Ovary (tissue), 9 donors: ENCODE data around the gene NELL2. TPM values are rescaled to one million over a fixed set of nuclear protein-coding genes. Genes with fewer than 3 reads are reported as not detected.

Source experiments
- DNase-seq, 5 donors: peaks; one replicate each; pipeline ENCODE4 v3.0.0-alpha.2; 2019 to 2020
- H3K27ac ChIP-seq, 2 donors: fragments of 200-600 bp; one replicate each; pipeline versions ENCODE4 v1.5.1 to v1.8.0; 2019 to 2022
- H3K27me3 ChIP-seq: fragments of 200-600 bp; one replicate; pipeline ENCODE4 v1.8.0; 2022
- H3K36me3 ChIP-seq: fragments of 200-600 bp; sonication (generic); one replicate; pipeline ENCODE4 v1.5.1; 2019
- H3K4me1 ChIP-seq: one replicate; pipeline ENCODE4 v1.8.1; 2013; ENCODE audit warnings: mild to moderate bottlenecking, moderate library complexity; ENCODE audit not compliant: insufficient read depth
- H3K4me3 ChIP-seq: fragments of 200-600 bp; sonication (generic); one replicate; pipeline ENCODE4 v1.5.1; 2017
- H3K9me3 ChIP-seq, 2 donors: fragments of 200-600 bp in 1 of 2; sonication (generic) in 1 of 2; one replicate each; pipeline versions ENCODE4 v1.5.1 to v1.8.1; 2013 to 2019; ENCODE audit warnings: mild to moderate bottlenecking in 1 of 2, moderate library complexity in 1 of 2
- CTCF ChIP-seq, 3 donors: fragments of 450-650 bp in 2 of 3; fragments of 200-600 bp in 1 of 3; IDR thresholded peaks; one replicate each; pipeline versions ENCODE4 v1.5.1 to v1.8.0; 2016 to 2022; ENCODE audit warnings: antibody characterized with exemption in 3 of 3, mild to moderate bottlenecking in 1 of 3
- EP300 ChIP-seq: sonication (generic); formaldehyde crosslinking; IDR thresholded peaks from one replicate; pipeline ENCODE4 v1.6.1; 2017; ENCODE audit warnings: antibody characterized with exemption
- POLR2A ChIP-seq: fragments of 450-650 bp; IDR thresholded peaks from one replicate; pipeline ENCODE4 v1.6.1; 2017; ENCODE audit warnings: antibody characterized with exemption, mild to moderate bottlenecking, moderate library complexity
- WGBS, 3 donors: extraction: QIAGEN DNeasy Blood & Tissue Kit in 1 of 3; methylation state at CpG; one replicate each; pipeline versions ENCODE4 v1.1.5 to v1.1.7; 2013 to 2017; 5-methylcytosine and 5-hydroxymethylcytosine counted together
- intact Hi-C, 4 donors: fragments of 100-400 bp; cut with DNase I; formaldehyde crosslinking; loops; one replicate each; pipeline versions ENCODE4 v1.11.0 to v1.15.1; 2022 to 2023
- polyA plus RNA-seq, 2 donors: library from polyadenylated mRNA; stranded (reverse); fragments of 200-250 nt in 1 of 2; fragments of 350-450 nt in 1 of 2; fragmentation: Illumina TruSeq in 1 of 2; extraction: RNeasy Lipid Tissue Mini Kit (QIAGEN cat#74804) in 1 of 2; gene quantifications; one replicate each; pipeline ENCODE4 v1.2.3, GENCODE V29; 2013 to 2014
- total RNA-seq, 7 donors: library from RNA; depleted of rRNA in 2 of 7; stranded (reverse); fragments of >200 nt in 2 of 7; fragmentation: NEBNext Ultra II Directional in 3 of 7; extraction: Animal tissue kit (Norgen Biotek cat#: 25700) in 3 of 7; gene quantifications; one replicate each; pipeline versions ENCODE4 v1.1.0 to v1.2.4, GENCODE V29; 2016 to 2023
- donor health status: DM: no; HTN: no; CAD: no; lungs with moderate emphysema.
- donor health status: DM: no; HTN: no; CAD: no.
- donor health status: Bipolar disorder and iron deficiency.
- donor health status: DM: yes; HTN: yes; CAD: no.
- donor health status: DM: no; HTN: no; CAD: no.
- donor health status: DM: yes; HTN: yes; CAD: no.

NELL2 gene
- total and polyA plus RNA-seq, 9 donors: 0.15 to 114 (median 1.7) TPM

GRCh38 chr12:44774815-44775411 is 101.2 kb downstream of the NELL2 start:
- Histone ChIP-seq H3K27ac (no peak overlapping the region), H3K27me3 (no peaks in the 10 kb centered on the region), H3K9me3 (no peaks in the 10 kb centered on the region), H3K4me1 (no peaks in the 10 kb centered on the region), H3K4me3 (no peak overlapping the region), H3K36me3 (no peaks in the 10 kb centered on the region)
- 77 to 81% (median 80%) methylated on average over 11 of the region's 11 CpGs for WGBS, 3 donors
- intact Hi-C loops: no loop called here
- DNase-seq: no peak
- TF ChIP-seq POLR2A: no peak
- no peak for TF ChIP-seq CTCF (IDR thresholded peaks at IDR 0.05)
- TF ChIP-seq EP300: no peak

DNA sequence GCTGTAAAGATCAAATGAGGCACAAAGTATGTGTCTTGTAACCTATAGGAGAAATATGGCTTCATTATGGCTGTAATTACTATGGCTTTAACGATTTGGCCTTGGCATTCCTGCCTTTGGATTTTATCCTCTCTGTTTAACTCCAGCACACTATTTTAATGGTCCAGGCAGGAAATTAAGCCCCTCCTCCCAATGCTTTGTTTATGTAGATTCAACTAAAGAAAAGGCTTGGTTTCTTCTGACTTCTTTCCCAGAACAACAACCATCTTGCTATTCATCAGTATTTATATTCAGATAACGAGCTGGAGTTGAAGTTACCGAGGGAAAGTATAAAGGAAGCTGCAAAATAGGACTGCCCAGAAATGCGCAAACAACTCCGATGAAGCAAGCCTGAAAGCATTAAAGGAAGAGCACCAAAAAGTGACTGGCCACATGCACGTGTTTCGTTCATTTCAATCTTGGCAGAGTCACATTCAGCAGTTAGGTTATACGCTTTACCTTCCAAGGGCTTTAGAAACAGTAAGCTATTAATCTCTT is 104.6 kb downstream of the NELL2 start:
- WGBS, 3 donors: 11 to 27% (median 14%) methylated on average over 8 of the region's 8 CpGs
- no peak for TF ChIP-seq POLR2A
- TF ChIP-seq CTCF (IDR thresholded peaks at IDR 0.05): no peak
- TF ChIP-seq EP300: no peak
- Histone ChIP-seq H3K27me3 (no peaks in the 10 kb centered on the region), H3K4me1 (no peaks in the 10 kb centered on the region), H3K4me3 (no peak overlapping the region), H3K9me3 (no peaks in the 10 kb centered on the region), H3K36me3 (no peaks in the 10 kb centered on the region), H3K27ac (no peak overlapping the region)
- intact Hi-C loops: no loop called here
- DNase-seq: no peak

- Histone ChIP-seq H3K4me3 (no peak overlapping the region), H3K36me3 (no peaks in the 10 kb centered on the region), H3K27me3 (no peaks in the 10 kb centered on the region), H3K9me3 (no peaks in the 10 kb centered on the region), H3K4me1 (no peaks in the 10 kb centered on the region), H3K27ac (no peak overlapping the region)
- no peak for TF ChIP-seq CTCF (IDR thresholded peaks at IDR 0.05)
- TF ChIP-seq EP300: no peak
- no peak for TF ChIP-seq POLR2A
- no peak for DNase-seq
- intact Hi-C loops: no loop called here
- 84 to 91% (median 89%) methylated on average over 3 of the region's 3 CpGs for WGBS, 3 donors
Measured at GRCh38 chr12:44765796-44766195, 110.3 kb downstream of the NELL2 start.

- TF ChIP-seq CTCF (IDR thresholded peaks at IDR 0.05) (no peak), EP300 (no peak), POLR2A (no peak)
- no peak overlapping the region for H3K4me3 ChIP-seq
- intact Hi-C loops: no loop called here
- 75 to 86% (median 82%) methylated on average over 3 of the region's 3 CpGs for WGBS, 3 donors
- H3K4me1 ChIP-seq: no peaks in the 10 kb centered on the region
- no peak overlapping the region for H3K27ac ChIP-seq
- no peaks in the 10 kb centered on the region for H3K36me3 ChIP-seq
- no peaks in the 10 kb centered on the region for H3K27me3 ChIP-seq
- H3K9me3 ChIP-seq: no peaks in the 10 kb centered on the region
- no peak for DNase-seq
Measured at GRCh38 chr12:44763021-44763420, 113.1 kb downstream of the NELL2 start.
